Dedifferentiated amniotic fluid mesenchymal stem cell (primary cell): ENCODE measurements around the gene ANK3.

Experiments
- DNase-seq: peaks from one replicate; pipeline ENCODE4 v3.0.0-alpha.2; 2016; ENCODE audit errors: extremely low spot score

Gene ANK3

DNA sequence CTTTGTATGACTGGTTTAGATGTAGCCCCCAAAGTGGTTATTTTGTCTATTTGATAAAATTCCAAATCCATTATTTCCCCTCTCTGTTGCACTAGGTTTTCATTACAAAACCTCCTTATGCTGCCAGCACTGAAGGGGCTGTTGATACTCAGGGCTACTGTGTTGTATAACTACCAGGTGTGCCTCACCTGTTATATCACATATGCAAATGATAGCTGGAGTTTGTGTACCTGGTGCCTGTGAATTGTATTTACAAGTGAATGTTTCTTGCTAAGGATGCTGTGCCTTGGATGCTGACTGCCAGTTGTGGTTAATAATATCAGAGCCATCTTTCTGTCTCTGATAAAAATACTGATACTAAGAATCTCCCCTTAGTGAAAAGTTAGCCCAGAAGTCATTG, 398.6 kb downstream of the ANK3 start:
- no peak for DNase-seq

DNA sequence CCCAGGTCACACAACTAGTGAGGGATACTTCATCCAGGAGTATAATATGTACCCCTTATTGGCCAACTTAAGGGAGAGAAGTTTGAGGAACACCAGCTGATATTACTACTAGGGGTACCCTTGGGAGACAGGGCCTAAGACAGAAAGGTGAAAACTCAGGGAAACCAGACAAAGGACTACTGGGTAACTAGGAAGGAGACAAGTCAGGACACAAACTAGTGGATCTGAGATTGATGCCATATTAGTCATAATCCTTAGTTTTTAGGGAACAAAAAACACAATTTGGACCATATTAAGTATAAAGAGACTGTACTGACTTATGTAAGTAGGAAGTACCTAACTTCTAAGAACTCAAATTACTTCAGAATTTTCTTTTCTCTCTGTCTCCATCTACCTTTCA, 404.0 kb downstream of the ANK3 start:
- no peak for DNase-seq

DNA sequence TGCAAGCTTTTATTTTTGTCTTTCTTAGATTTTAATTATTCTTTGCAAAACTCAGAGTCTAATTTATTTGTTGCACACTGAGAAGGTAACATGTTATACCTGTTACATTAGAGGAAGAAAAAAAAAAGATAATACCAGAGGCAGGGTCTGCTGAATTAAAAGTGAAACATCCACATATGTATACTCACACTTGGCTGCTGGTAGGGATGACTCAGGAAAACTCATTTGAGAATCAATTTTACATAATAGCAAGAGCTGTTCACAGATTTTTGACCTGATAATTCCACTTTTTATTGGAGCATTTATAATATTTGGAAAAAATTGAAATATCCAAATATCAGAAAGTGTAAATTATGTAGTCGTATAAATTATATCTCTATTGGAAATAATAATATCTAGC, 405.3 kb downstream of the ANK3 start:
- DNase-seq, result no peak

DNA sequence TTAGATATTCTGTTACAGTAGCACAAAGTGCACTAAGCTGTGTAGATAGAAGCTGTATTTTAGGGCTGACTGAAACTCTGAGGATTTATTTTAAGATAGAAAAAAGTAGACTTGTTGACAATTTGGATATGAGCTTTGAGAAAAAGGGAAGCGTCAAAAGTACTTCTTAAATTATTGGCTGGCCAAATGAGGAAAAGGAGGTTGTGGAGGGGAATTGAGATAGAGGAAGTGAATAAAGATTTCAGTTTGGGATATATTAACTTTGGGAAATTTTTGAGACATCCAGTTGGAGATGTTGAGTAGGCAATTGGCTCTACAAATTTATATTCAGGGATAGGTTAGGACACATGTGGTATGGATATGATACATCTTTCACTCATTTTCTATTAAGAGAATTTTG, 409.3 kb downstream of the ANK3 start:
- no peak for DNase-seq

DNA sequence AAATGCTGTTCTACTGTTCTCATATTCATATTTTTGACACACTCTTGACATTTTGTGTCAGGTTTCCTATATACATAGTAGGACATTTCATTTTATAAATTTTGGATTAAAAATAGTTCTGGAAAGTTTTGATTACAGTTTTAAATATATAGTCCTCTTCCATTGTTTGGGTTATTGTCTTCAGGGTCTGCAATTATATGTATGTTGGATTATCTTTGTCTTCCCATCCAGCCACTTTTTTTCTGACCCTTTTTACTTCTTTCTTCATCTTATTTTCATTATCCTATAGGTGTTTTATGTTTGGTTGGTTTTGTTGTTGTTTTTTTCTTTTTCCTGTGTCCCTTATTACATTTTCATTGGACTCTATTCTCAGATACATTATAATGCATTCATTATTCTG, 412.2 kb downstream of the ANK3 start:
- no peak for DNase-seq

DNA sequence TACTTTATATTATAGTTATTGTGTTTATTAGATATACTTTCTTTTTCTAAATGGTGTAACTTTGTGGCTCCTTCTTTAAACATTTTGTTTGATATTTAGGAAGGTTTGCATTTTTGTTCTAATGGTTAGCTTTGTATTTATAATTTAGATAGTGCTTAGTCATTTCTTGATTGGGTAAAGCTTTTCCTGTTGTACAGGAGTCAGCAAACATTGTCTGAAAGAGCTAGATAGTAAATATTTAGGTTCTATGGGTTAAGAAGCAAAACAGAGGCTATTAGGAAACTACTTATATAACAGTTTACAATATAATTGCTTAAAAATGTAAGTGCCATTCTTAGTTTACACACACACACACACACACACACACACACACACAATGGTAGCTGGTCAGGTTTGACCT, 412.8 kb downstream of the ANK3 start:
- DNase-seq, result no peak
